Tibial artery (tissue), 4 donors: Measurements from ENCODE around the gene MATN3.

Source experiments
- DNase-seq, 2 donors: peaks; one replicate each; pipeline ENCODE4 v3.0.0-alpha.2; 2019
- H3K27ac ChIP-seq, 2 donors: fragments of 200-600 bp; sonication (generic) in 1 of 2; 1 replicate in 1 of 2; 2 replicates in 1 of 2; pipeline ENCODE4 v1.5.1; 2018 to 2019; ENCODE audit warnings: mild to moderate bottlenecking in 1 of 2
- H3K27me3 ChIP-seq, 2 donors: fragments of 200-600 bp; sonication (generic) in 1 of 2; one replicate each; pipeline versions ENCODE4 v1.5.1 to v1.6.0; 2016 to 2019
- H3K36me3 ChIP-seq, 3 donors: fragments of 200-600 bp; sonication (generic) in 2 of 3; one replicate each; pipeline ENCODE4 v1.5.1; 2016 to 2019; ENCODE audit warnings: mild to moderate bottlenecking in 2 of 3
- H3K4me1 ChIP-seq, 4 donors: fragments of 200-600 bp; sonication (generic) in 2 of 4; 1 replicate in 3 of 4; 2 replicates in 1 of 4; pipeline ENCODE4 v1.5.1; 2016 to 2019
- H3K4me3 ChIP-seq, 2 donors: fragments of 200-600 bp; sonication (generic) in 1 of 2; 1 replicate in 1 of 2; 2 replicates in 1 of 2; pipeline ENCODE4 v1.5.1; 2018 to 2019; ENCODE audit warnings: mild to moderate bottlenecking in 2 of 2
- H3K9me3 ChIP-seq, 3 donors: fragments of 200-600 bp; sonication (generic) in 1 of 3; one replicate each; pipeline ENCODE4 v1.5.1; 2016 to 2019
- intact Hi-C: fragments of 100-400 bp; cut with DNase I; formaldehyde crosslinking; loops from one replicate; pipeline ENCODE4 v1.15.0; 2023; ENCODE audit warnings: low total_unique reads
- TF ChIP-seq, protein P1 (sequence below), 2 experiments: fragments of 200-600 bp in 1 of 2; fragments of 450-650 bp in 1 of 2; IDR thresholded peaks; one replicate each; pipeline ENCODE4 v1.5.1; 2017 to 2019; ENCODE audit warnings: antibody characterized with exemption in 2 of 2, mild to moderate bottlenecking in 1 of 2, moderate library complexity in 1 of 2

The MATN3 gene

DNA sequence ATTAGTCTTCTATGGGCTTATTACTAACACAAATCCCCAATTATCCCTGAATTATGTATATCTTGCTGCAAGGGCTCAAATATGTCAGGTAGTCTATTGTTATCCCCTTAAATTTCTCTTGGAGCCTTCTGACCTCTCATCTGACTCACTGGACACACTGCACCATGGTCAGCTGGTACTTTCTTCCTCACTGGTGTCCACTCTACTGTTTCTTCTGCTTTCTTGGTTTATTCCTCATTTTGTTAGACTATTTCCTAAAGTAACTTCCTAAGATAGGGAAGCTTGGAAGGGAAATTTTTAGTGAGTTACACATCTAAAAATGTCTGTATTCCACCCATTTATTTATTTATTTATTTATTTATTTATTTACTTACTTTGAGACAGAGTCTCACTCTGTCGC is 49.1 kb downstream of the MATN3 start:
- Histone ChIP-seq H3K36me3 (peaks cover 3 to 22% (median 21%) of the 10 kb centered on the region in 3 donors), H3K27me3 (no peaks in the 10 kb centered on the region), H3K4me3 (no peak overlapping the region), H3K27ac (no peak overlapping the region), H3K9me3 (no peaks in the 10 kb centered on the region), H3K4me1 (no peaks in the 10 kb centered on the region)
- intact Hi-C loops: loop anchor here (5.0 kb wide), 1 partner anchor 134 kb away; no protein-coding TSS in a partner anchor
- DNase-seq: no peak
- TF ChIP-seq, protein P1, sequence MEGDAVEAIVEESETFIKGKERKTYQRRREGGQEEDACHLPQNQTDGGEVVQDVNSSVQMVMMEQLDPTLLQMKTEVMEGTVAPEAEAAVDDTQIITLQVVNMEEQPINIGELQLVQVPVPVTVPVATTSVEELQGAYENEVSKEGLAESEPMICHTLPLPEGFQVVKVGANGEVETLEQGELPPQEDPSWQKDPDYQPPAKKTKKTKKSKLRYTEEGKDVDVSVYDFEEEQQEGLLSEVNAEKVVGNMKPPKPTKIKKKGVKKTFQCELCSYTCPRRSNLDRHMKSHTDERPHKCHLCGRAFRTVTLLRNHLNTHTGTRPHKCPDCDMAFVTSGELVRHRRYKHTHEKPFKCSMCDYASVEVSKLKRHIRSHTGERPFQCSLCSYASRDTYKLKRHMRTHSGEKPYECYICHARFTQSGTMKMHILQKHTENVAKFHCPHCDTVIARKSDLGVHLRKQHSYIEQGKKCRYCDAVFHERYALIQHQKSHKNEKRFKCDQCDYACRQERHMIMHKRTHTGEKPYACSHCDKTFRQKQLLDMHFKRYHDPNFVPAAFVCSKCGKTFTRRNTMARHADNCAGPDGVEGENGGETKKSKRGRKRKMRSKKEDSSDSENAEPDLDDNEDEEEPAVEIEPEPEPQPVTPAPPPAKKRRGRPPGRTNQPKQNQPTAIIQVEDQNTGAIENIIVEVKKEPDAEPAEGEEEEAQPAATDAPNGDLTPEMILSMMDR (IDR thresholded peaks at IDR 0.05): no peak

DNA sequence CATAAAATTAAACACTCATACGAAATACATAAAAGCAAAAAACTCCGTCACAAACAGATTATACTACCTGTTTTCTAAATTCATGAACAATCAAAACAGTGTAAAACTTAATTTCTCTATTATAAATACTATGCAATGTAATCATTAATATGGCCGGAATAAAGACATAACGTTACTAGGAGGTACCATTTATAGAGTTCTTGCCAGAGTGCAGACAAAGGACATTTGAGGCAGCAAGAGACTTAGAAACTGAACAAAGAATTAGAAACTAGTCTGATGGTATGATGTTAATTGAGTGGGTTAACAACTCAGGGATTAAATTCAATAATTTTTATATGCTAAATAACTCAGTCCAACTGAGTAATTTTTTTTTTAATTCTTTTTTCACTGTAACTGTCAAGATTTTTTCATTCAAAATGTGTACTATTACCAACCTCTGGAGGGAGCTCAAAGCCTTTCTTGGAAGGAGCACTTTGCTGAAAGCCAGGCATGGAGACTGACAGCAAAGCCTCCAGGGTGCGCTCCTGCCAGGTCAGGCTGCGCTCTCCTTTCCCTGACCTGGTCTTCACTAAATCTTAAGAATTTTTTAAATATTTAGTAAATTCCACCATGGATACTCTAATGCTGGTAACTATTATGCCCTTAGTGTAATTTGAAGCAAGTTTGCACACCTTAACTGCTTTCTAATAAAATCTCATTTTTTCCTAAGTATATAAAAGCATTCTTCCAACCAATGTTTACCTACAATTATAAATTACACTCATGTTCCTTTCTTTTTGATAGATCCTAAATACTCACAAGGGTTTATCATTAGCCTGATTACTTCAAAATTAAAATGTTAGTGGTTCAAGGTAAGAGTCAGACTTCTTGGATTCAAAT is 56.7 kb downstream of the MATN3 start:
- Histone ChIP-seq H3K9me3 (no peaks in the 10 kb centered on the region), H3K36me3 (peaks cover 0 to 2% (median 0%) of the 10 kb centered on the region in 3 donors), H3K27me3 (no peaks in the 10 kb centered on the region), H3K4me1 (no peaks in the 10 kb centered on the region), H3K27ac (no peak overlapping the region), H3K4me3 (no peak overlapping the region)
- DNase-seq: peak in 1 of 2 donors; percentile 61
- TF ChIP-seq, protein P1 (IDR thresholded peaks at IDR 0.05): peak; percentile 64 to 68
- intact Hi-C loops: no loop called here

DNA sequence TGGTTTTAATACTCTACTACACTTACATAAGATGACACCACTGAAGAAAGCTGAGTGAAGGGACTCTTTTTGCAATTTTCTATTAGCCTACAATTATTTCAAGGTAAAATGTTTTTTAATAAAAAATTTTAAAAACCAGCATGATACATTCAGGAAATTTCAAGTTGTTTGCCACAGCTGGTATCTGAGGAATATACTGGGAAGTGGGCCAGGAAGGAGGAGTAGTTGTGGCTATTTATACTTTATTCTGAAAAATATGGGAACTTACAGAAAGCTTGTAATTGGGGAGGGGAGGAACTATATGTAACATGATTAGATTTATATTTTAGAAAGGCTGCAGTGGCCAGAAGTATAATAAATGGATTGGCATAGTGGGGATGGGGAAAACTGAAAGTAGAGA is 63.4 kb downstream of the MATN3 start:
- TF ChIP-seq, protein P1 (IDR thresholded peaks at IDR 0.05): no peak
- Histone ChIP-seq H3K4me3 (no peak overlapping the region), H3K27me3 (no peaks in the 10 kb centered on the region), H3K36me3 (peaks cover 3 to 8% (median 5%) of the 10 kb centered on the region in 3 donors), H3K9me3 (no peaks in the 10 kb centered on the region), H3K4me1 (peaks cover 0 to 10% (median 2%) of the 10 kb centered on the region in 4 donors), H3K27ac (no peak overlapping the region)
- intact Hi-C loops: no loop called here
- DNase-seq: no peak

DNA sequence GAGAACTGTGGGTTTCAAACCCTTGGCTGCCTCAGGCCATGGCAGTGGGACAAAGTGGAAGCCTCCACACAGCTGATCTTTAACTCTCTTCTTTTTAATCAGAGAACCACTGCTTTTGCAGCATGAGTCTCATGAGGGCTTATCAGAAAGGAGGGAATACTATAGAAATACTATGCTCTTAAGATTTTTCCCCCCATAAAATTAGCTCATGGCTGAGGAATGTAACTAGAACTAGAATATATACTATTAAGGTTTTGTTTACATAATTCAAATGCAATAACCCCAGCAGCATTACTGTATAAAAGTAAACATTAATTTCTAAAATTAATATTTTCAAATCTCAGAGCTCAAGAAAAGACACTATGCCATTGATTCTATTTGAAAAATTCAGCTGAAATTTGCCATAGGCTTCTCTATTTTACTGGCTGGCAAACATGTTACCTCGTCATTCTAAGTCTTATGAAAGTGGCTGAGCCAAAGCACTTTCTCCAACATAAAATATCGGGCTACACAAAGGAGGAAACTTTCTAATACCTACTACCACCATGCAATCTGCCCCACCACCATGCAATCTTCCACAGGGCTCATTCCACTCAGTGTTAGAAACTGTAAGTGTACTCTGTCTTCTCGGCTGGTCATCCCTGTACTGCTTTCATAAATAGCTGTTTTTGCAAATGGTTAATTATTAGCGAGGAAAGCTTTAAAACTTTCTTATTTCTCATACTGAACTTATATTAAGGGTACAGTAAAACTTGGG is 65.1 kb downstream of the MATN3 start:
- TF ChIP-seq, protein P1 (IDR thresholded peaks at IDR 0.05): no peak
- Histone ChIP-seq H3K27ac (no peak overlapping the region), H3K4me1 (peaks cover 0 to 10% (median 2%) of the 10 kb centered on the region in 4 donors), H3K36me3 (peaks cover 3 to 8% (median 5%) of the 10 kb centered on the region in 3 donors), H3K27me3 (no peaks in the 10 kb centered on the region), H3K4me3 (no peak overlapping the region), H3K9me3 (no peaks in the 10 kb centered on the region)
- intact Hi-C loops: no loop called here
- no peak for DNase-seq

DNA sequence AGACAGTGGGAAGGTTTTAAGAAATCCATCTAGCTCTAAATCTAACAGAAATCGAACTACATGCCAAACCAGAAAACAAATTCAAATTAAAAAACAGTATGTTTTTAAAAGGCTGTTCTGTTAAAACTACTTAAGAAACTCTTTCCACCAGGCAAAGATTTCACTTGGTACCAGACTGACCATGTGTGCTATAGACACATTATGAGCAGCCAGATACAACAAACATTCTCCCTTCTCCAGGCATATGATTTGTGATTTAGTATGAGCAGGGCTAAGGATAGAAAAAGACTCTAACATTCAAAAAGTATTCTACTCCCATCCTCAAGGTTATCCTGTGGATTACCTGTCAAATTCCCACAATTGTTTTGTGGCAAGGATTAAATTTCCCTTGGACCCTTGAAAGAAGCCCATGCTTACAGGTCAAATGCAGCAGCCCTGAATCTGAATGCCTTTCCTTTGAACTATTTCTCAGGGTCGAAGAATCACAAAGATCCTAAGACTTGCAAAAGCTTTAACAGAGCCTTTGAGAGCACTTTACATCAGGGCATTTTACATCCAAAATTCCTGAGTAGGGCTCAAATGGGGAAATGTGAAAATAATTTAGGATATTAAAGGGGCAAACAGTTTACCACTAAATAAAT is 68.1 kb downstream of the MATN3 start:
- H3K4me1 ChIP-seq: peaks cover 0 to 8% (median 2%) of the 10 kb centered on the region in 4 donors
- intact Hi-C loops: no loop called here
- H3K4me3 ChIP-seq: no peak overlapping the region
- H3K27me3 ChIP-seq: no peaks in the 10 kb centered on the region
- TF ChIP-seq, protein P1 (IDR thresholded peaks at IDR 0.05): no peak
- H3K27ac ChIP-seq: no peak overlapping the region
- peaks cover 0 to 8% (median 3%) of the 10 kb centered on the region in 3 donors for H3K36me3 ChIP-seq
- no peak for DNase-seq
- no peaks in the 10 kb centered on the region for H3K9me3 ChIP-seq
